Neural progenitor cell (in vitro differentiated cells): ENCODE measurements around the gene CDH23. TPM values are rescaled to one million over a fixed set of nuclear protein-coding genes. Genes with fewer than 3 reads are reported as not detected.
A peak's percentile ranks its signal among the peaks of the same experiment; 100 is the strongest.

ENCODE experiments used
- DNase-seq: peaks from one replicate; pipeline ENCODE4 v3.0.0-alpha.2; 2016; ENCODE audit warnings: low spot score
- H2AFZ ChIP-seq: fragments of 200-600 bp; sonication (generic); replicated peaks from 2 replicates; pipeline ENCODE4 v1.6.1; 2016; ENCODE audit warnings: antibody characterized with exemption
- H3F3A ChIP-seq: fragments of 200-600 bp; sonication (generic); 2 replicates; pipeline ENCODE4 v1.6.1; 2016; ENCODE audit warnings: antibody characterized with exemption, low read depth
- H3K27ac ChIP-seq: fragments of 200-600 bp; sonication (generic); 2 replicates; pipeline ENCODE4 v1.5.1; 2016; ENCODE audit warnings: mild to moderate bottlenecking
- H3K27me3 ChIP-seq: fragments of 200-600 bp; sonication (generic); 2 replicates; pipeline ENCODE4 v1.6.1; 2016; ENCODE audit warnings: mild to moderate bottlenecking, moderate library complexity
- H3K36me3 ChIP-seq: fragments of 200-600 bp; sonication (generic); 2 replicates; pipeline ENCODE4 v1.5.1; 2016
- H3K4me1 ChIP-seq: fragments of 200-600 bp; sonication (generic); 2 replicates; pipeline ENCODE4 v1.6.1; 2016; ENCODE audit warnings: mixed run types
- H3K4me2 ChIP-seq: fragments of 200-600 bp; sonication (generic); 2 replicates; pipeline ENCODE4 v1.6.1; 2016
- H3K4me3 ChIP-seq: fragments of 200-600 bp; sonication (generic); 2 replicates; pipeline ENCODE4 v1.5.1; 2016
- H3K79me2 ChIP-seq: fragments of 200-600 bp; sonication (generic); 2 replicates; pipeline ENCODE4 v1.6.1; 2016; ENCODE audit warnings: low read depth
- H3K9ac ChIP-seq: fragments of 200-600 bp; sonication (generic); 2 replicates; pipeline ENCODE4 v1.6.1; 2016
- H3K9me3 ChIP-seq: fragments of 200-600 bp; sonication (generic); 2 replicates; pipeline ENCODE4 v1.5.1; 2016; ENCODE audit warnings: low read depth
- H4K20me1 ChIP-seq: fragments of 200-600 bp; sonication (generic); 2 replicates; pipeline ENCODE4 v1.6.1; 2016; ENCODE audit warnings: low read depth
- H3K27ac Mint-ChIP-seq: 3 replicates; pipeline ENCODE4 v1.8.0; 2021; ENCODE audit warnings: mixed read lengths
- H3K27me3 Mint-ChIP-seq: 2 replicates; pipeline ENCODE4 v1.8.0; 2022; ENCODE audit warnings: low read depth, mild to moderate bottlenecking, inconsistent platforms, moderate library complexity, mixed read lengths; ENCODE audit not compliant: insufficient read depth
- H3K36me3 Mint-ChIP-seq: 3 replicates; pipeline ENCODE4 v1.8.0; 2021; ENCODE audit warnings: mixed read lengths
- H3K4me1 Mint-ChIP-seq: 3 replicates; pipeline ENCODE4 v1.8.0; 2021; ENCODE audit warnings: mixed read lengths
- H3K4me3 Mint-ChIP-seq: 3 replicates; pipeline ENCODE4 v1.8.0; 2021; ENCODE audit warnings: mild to moderate bottlenecking, moderate library complexity, mixed read lengths
- H3K9me3 Mint-ChIP-seq: 3 replicates; pipeline ENCODE4 v1.8.0; 2020; ENCODE audit warnings: mixed read lengths
- CTCF ChIP-seq: fragments of 200-600 bp; sonication (generic); IDR thresholded peaks from 2 replicates; pipeline ENCODE4 v1.5.1; 2017; ENCODE audit warnings: antibody characterized with exemption, mild to moderate bottlenecking
- EZH2 ChIP-seq: fragments of 200-600 bp; sonication (generic); IDR thresholded peaks from 2 replicates; pipeline ENCODE4 v1.6.1; 2017; ENCODE audit warnings: antibody characterized with exemption, mild to moderate bottlenecking, moderate library complexity
- EZH2phosphoT487 ChIP-seq: fragments of 200-600 bp; sonication (generic); IDR thresholded peaks from 2 replicates; pipeline ENCODE4 v1.6.1; 2017; ENCODE audit warnings: antibody characterized with exemption
- total RNA-seq: library from RNA; depleted of rRNA; stranded (reverse); fragments of >200 nt; gene quantifications from 2 replicates; pipeline ENCODE4 v1.2.3, GENCODE V29; 2015; ENCODE audit warnings: low replicate concordance

The CDH23 gene
- total RNA-seq, 1 donor from 2014 or later: 5.9 TPM

GRCh38 chr10:71532878-71533277 lies 136.2 kb downstream of the CDH23 start:
- H3K79me2 ChIP-seq: no peaks in the 10 kb centered on the region
- H3F3A ChIP-seq: peaks cover 17% of the 10 kb centered on the region
- H3K4me1 Mint-ChIP-seq: peaks cover 63% of the 10 kb centered on the region
- H2AFZ ChIP-seq: no peak overlapping the region
- H3K4me3 Mint-ChIP-seq: no peak overlapping the region
- no peaks in the 10 kb centered on the region for H3K9me3 ChIP-seq
- no peaks in the 10 kb centered on the region for H3K36me3 Mint-ChIP-seq
- no peak overlapping the region for H3K27ac ChIP-seq
- H3K4me3 ChIP-seq: no peak overlapping the region
- H3K9me3 Mint-ChIP-seq: no peaks in the 10 kb centered on the region
- H3K27me3 ChIP-seq: no peaks in the 10 kb centered on the region
- H3K36me3 ChIP-seq: no peaks in the 10 kb centered on the region
- TF ChIP-seq EZH2 (no peak), EZH2phosphoT487 (no peak), CTCF (no peak)
- H3K27me3 Mint-ChIP-seq: peaks cover 5% of the 10 kb centered on the region
- DNase-seq: no peak
- no peak overlapping the region for H3K9ac ChIP-seq
- H3K4me1 ChIP-seq: peaks cover 45% of the 10 kb centered on the region
- H3K27ac Mint-ChIP-seq: peak overlapping the region; percentile 16
- H3K4me2 ChIP-seq: no peak overlapping the region
- H4K20me1 ChIP-seq: no peaks in the 10 kb centered on the region

GRCh38 chr10:71533936-71534335 lies 137.2 kb downstream of the CDH23 start:
- no peak overlapping the region for H3K9ac ChIP-seq
- no peak overlapping the region for H3K4me2 ChIP-seq
- no peak for TF ChIP-seq EZH2
- no peak for TF ChIP-seq EZH2phosphoT487
- TF ChIP-seq CTCF: no peak
- no peaks in the 10 kb centered on the region for H3K9me3 ChIP-seq
- no peak overlapping the region for H3K4me3 ChIP-seq
- Mint-ChIP-seq H3K27ac (peak overlapping the region; percentile 77), H3K27me3 (peaks cover 5% of the 10 kb centered on the region), H3K36me3 (no peaks in the 10 kb centered on the region), H3K4me3 (peak overlapping the region; percentile 54), H3K9me3 (no peaks in the 10 kb centered on the region), H3K4me1 (peaks cover 52% of the 10 kb centered on the region)
- DNase-seq: no peak
- no peaks in the 10 kb centered on the region for H3K36me3 ChIP-seq
- H3K27me3 ChIP-seq: no peaks in the 10 kb centered on the region
- no peaks in the 10 kb centered on the region for H3K79me2 ChIP-seq
- H3F3A ChIP-seq: peaks cover 8% of the 10 kb centered on the region
- H3K27ac ChIP-seq: no peak overlapping the region
- no peaks in the 10 kb centered on the region for H4K20me1 ChIP-seq
- peaks cover 36% of the 10 kb centered on the region for H3K4me1 ChIP-seq
- no peak overlapping the region for H2AFZ ChIP-seq

- Mint-ChIP-seq H3K9me3 (no peaks in the 10 kb centered on the region), H3K36me3 (no peaks in the 10 kb centered on the region), H3K27me3 (peaks cover 5% of the 10 kb centered on the region), H3K4me3 (peak overlapping the region; percentile 54), H3K4me1 (peaks cover 49% of the 10 kb centered on the region), H3K27ac (peak overlapping the region; percentile 77)
- H3K9ac ChIP-seq: no peak overlapping the region
- H3F3A ChIP-seq: peaks cover under 1% of the 10 kb centered on the region
- no peak overlapping the region for H3K4me2 ChIP-seq
- no peaks in the 10 kb centered on the region for H3K9me3 ChIP-seq
- no peak overlapping the region for H3K4me3 ChIP-seq
- TF ChIP-seq EZH2 (no peak), EZH2phosphoT487 (no peak), CTCF (no peak)
- H2AFZ ChIP-seq: no peak overlapping the region
- H3K79me2 ChIP-seq: no peaks in the 10 kb centered on the region
- peaks cover 30% of the 10 kb centered on the region for H3K4me1 ChIP-seq
- H3K27me3 ChIP-seq: no peaks in the 10 kb centered on the region
- H4K20me1 ChIP-seq: no peaks in the 10 kb centered on the region
- H3K36me3 ChIP-seq: no peaks in the 10 kb centered on the region
- no peak for DNase-seq
- H3K27ac ChIP-seq: no peak overlapping the region
Observed at GRCh38 chr10:71534568-71535194, 138.0 kb downstream of the CDH23 start.
